Daoy (cell line): ENCODE measurements around the gene GLO1. TPM values are rescaled to one million over a fixed set of nuclear protein-coding genes. Genes with fewer than 3 reads are reported as not detected.
A peak's percentile ranks its signal among the peaks of the same experiment; 100 is the strongest.
"Not testable (repeated sequence)": the region's sequence is repeated elsewhere in the genome, so short reads cannot be mapped to it uniquely, and the experiment has no call there.

Experiments
- DNase-seq: peaks from one replicate; pipeline ENCODE4 v3.0.0-alpha.2; 2015; ENCODE audit warnings: low read depth
- total RNA-seq: library from RNA; depleted of rRNA; stranded (reverse); fragments of >200 nt; shearing (Covaris generic); gene quantifications from 2 replicates; pipeline ENCODE4 v1.2.3, GENCODE V29; 2014

The GLO1 gene
- total RNA-seq, 1 experiment from 2014 or later, result 254 TPM

DNA sequence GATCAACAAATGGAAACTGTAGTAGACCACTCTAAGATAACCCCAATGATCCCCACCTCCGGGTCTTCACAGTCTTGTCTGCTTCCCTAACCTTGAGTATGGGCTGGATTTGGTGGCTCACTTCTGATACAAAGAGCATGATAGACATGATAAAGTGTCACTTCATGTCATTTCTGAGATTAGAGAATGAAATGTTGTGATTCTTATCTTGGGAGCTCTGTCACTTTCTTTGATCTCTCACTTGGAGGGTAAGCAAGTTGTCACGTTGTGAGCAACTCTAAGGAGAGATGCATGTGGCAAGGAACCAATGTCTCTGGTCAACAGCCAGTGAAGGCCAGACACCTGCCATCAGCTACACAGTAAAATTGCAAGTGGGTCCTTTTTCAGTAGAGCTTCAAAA, 3.0 kb upstream of the GLO1 start:
- no peak for DNase-seq

DNA sequence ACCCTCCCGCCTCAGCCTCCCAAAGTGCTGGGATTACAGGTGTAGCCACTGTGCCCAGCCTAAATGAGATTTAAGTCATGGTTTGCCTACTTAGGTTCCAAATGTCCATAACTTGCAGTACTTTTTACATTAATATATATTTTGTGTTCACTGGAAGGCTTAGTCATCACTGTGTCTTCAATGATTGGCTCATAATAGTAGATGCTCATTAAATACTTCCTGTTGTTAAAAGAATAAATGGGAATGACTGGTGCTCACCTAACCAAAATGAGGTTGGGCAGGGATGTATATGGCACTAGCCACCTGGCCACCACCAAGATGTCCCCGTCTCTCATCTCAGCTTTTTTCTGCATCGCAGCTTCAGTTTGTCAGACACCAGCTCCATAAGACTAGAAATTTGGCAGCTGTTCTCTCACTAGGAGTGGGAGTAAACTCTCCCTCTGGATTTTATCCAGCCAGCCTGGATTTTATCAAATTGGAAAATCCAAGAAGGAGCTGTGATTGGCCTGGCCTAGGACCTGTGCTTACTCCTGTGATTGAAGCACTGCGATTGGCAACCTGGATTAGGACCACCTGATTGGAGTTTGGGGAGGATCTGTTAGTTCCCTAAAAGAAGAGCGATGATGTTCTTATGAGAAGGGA, 1.1 kb upstream of the GLO1 start:
- DNase-seq, result no peak

DNA sequence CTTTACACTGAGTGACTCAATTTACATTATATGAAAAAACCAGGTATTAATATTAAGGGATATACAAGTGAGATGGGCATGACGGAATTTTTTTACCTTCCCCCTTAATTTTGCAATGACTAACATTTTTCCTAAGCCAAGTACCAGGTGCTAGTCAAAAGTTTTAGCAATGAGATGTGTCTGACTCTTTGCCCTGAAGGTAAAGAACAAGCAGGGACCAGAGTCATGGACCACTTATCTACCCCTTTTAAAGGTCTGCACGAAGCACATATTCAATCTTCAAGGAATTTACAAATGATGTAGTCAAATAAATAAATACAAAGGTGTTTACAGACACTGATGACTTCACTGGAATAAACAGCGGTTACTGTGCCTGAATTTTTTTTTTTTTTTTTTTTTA, 1.4 kb downstream of the GLO1 start:
- no peak for DNase-seq

GRCh38 chr6:38699702-38700101, 3.2 kb downstream of the GLO1 start:
- DNase-seq, result not testable (repeated sequence)

GRCh38 chr6:38697846-38698245, 5.1 kb downstream of the GLO1 start:
- DNase-seq, result no peak

DNA sequence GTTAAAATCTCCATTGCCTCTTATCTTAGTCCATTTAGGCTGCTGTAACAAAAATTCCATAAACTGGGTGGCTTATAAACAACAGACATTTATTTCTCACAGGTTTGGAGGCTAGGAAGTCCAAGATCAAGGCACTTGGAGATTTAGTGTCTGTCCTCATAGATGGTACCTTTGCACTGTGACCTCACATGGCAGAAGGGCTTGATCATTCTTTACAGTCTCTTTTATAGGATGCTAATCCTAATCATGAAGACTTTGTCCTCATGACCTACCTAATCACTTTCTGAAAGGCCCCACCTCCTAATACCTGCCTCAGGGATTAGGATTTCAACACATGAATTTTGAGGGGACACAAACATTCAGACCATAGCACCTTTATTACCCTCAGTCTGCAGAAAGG, 6.6 kb downstream of the GLO1 start:
- no peak for DNase-seq

- no peak for DNase-seq
Measured at GRCh38 chr6:38695933-38696332, 7.0 kb downstream of the GLO1 start.

DNA sequence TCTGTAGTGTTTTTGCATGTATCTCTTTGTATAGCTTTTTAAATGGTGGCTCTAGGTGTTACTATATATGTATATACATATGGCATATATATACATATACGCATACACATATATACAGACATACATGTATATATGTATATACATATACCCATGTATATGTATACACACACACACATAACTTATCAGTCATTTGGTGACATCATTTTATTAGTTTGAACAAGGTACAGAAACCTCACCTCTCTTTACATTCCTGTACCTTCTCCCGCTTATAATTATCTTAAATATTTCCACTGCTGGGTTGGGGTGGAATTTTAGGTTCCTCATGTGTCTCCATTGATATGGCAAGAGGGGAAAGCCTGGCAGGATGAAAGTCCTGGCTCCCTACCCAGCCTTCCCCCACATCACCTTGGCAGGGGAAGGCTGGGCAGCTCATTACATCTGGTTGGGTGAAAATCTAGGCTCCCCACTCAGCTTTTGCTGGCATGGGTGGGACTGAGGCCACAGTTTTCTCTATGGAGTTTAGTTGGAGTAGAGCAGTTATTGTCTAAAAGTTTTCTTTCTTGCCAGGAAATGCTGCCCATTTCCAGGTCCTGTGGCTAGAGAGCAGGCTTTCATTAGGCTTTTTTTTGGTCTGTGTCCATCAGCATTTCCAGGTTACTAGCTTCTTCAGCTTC, 7.6 kb downstream of the GLO1 start:
- DNase-seq, result no peak

DNA sequence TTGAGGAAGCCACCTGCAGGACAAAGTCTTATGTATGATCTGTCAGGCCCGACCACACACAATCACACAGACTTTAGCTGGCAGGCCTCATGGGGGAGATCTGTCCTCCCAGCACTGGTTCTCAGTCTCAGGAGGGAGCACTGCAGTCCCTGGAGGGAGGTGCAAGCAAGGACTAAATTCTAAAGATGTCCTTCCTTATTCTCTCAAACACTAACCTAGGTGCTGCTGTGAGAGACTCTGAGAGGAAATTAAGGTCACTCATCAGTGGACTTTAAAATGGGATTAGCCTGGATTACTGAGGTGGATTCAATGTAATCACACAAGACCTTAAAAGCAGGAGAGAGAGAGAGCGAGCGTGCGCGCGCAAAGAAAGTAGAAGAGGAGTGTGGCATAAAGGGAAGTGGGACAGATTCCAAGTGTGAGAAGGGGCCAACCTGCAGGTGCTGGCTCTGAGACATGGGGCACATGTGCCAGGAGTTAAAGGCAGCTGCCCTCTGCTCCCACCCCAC, 14.3 kb downstream of the GLO1 start:
- DNase-seq, result no peak

DNA sequence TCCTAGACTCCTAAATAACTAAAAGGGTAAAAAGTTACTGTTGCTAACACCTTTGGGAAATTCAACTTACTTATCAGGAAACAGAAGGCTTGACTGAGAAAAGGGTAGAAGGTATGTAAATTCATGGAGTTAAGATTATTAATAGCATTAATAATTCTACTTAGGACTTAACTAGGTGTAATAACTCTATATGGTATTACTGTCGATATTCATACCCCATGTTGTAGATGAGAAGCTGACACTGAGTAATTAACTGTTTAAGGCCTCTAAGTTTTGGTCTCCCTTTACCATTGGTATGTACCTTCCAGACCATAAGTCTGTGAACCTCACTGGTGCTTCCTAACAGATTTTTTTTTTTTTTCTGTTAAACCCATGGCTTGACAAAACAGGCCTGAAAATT, 15.4 kb downstream of the GLO1 start:
- DNase-seq, result no peak

GRCh38 chr6:38687043-38687353, 15.9 kb downstream of the GLO1 start:
- no peak for DNase-seq

GRCh38 chr6:38686270-38687042, 16.5 kb downstream of the GLO1 start:
- DNase-seq, result no peak

- DNase-seq, result no peak
Measured at GRCh38 chr6:38684904-38685303, 18.0 kb downstream of the GLO1 start.

- DNase-seq, result no peak
Measured at GRCh38 chr6:38684237-38684636, 18.7 kb downstream of the GLO1 start.

- DNase-seq, result no peak
Measured at GRCh38 chr6:38681850-38682249, 21.1 kb downstream of the GLO1 start.

- no peak for DNase-seq
Measured at GRCh38 chr6:38679668-38680067, 23.3 kb downstream of the GLO1 start.

DNA sequence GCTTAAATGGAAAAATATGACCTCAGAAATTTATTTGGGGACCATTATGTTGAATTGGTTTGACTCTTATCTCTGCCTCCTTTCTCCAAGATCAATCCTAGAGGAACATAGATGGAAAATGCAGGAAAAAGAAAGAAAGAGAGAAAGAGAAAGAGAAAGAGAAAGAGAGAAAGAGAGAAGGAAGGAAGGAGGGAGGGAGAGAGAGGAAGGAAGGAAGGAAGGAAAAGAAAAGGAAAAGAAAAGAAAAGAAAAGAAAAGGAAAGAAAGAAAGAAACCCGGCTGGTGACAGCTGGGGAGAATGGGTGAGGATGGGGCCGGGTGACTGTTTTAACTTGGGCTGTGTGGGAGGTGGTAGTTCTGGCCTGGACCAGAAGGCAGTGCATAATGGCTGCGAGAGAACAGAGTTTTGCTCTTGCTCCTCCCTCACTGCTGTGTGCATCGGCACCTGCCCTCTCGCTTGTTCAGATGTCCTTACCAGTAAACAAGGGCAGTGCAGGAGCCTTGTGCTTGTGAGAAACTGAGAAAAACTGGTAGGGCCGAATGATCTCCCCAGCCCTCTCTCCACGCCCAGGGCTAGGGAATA, 24.7 kb downstream of the GLO1 start:
- DNase-seq, result no peak

GRCh38 chr6:38676974-38677544, 25.9 kb downstream of the GLO1 start:
- no peak for DNase-seq

- DNase-seq, result no peak
Measured at GRCh38 chr6:38676236-38676973, 26.5 kb downstream of the GLO1 start.

DNA sequence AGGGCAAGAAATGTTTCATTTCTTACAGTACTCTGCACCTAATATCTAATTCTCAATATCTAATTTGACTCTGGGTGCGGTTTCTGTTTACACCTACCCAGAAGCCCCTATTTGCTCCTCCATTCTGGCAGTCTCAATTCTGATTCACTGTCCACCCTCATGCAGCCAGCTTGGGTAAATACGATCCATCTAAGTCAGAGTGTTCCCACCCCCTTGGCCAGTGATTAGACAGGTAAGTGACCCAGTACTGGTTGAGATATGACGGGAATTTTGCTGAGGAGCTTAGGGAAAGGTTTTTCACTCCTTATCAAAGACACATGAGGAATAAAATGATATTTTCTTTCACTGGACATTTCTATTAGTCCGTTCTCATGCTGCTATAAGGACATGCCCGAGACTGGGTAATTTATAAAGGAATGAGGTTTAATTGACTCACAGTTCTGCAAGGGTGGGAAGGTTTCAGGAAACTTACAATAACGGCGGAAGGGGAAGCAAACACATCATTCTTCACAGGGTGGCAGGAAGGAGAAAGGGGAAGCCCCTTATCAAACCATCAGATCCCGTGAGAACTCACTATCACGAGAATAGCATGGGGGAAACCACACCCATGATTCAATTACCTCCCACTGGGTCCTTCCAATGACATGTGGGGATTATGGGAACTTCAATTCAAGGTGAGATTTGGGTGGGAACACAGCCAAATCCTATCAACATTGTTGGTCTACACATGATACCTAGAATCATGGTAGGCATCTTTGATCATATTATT, 29.4 kb downstream of the GLO1 start:
- peak; percentile 23 for DNase-seq
